ENCODE data around the gene RAB35. TPM values are rescaled to one million over a fixed set of nuclear protein-coding genes. Genes with fewer than 3 reads are reported as not detected.

Gene RAB35
- polyA plus RNA-seq, 2 of the 4 experiments (the other 2 are of a cell fraction) = 44.0 to 67.6 TPM

DNA sequence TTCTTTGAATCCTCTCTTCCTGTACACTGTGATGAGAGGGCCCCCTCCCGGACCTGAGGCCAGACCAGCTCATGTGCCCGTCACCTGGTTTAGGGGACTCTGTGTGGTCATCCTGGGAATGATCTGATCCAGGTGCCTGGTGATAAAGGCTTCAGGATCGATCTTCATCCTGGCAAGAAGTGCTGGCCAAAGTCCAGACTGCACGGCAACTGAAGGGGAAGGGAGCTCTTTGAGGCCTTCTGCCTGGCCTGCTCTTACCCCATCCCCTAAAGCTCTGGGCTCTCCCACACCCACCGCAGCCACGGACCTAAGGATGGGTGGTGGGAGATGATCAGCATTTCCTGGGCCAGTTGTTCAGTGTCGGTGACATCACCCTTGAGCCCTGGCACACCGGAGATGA lies 46.2 kb upstream of the RAB35 start:
- Histone ChIP-seq H3K4me2 (no peak overlapping the region), H3K27ac (no peak overlapping the region), H3K4me3 (no peak overlapping the region), H3K4me1 (no peaks in the 10 kb centered on the region), H3K9me3 (no peaks in the 10 kb centered on the region)
- ChIA-PET POLR2A (no interaction called here), CTCF (interaction anchor here (0.5 to 1.2 kb wide), 3 partner anchors 9 to 16 kb away, joined by 3 to 4 read pairs (median 4); no protein-coding TSS in a partner anchor)
- TF ChIP-seq EP300 (IDR thresholded peaks at IDR 0.05) = no peak
- TF ChIP-seq TFCP2L1 (CRISPR knock-in tag; IDR thresholded peaks at IDR 0.05) = no peak
- 87% methylated on average over 8 of the region's 8 CpGs for WGBS (ENCODE audit: missing lambda C conversion rate)
- ATAC-seq (no peak), DNase-seq (ENCODE audit: low read depth in 1 of 2, low spot score in 1 of 2) (no peak), FAIRE-seq (no peak)

DNA sequence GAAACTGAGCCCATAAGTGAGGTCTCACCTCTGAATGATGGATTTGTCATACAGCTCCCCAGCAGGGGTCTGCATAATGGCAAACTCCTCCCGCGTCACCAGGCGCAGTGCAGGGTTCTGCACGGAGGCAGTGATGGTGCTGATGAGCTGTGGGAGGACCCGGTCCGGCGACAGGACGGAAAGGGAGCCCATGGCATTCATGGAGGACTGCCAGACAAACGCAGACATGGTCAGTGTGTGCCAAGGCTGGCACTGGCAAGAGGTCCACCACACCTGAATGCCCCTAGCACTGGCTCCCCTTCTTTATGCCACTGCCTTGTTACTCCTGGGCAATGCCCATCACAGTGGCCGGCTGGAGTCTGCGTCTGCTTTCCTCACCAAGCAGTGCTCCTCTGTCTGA lies 45.3 kb upstream of the RAB35 start:
- ChIA-PET POLR2A (interaction anchor here (0.5 to 0.8 kb wide), 3 partner anchors 13 to 39 kb away, joined by 3 read pairs; partner anchors contain the start of gene RPLP0), CTCF (interaction anchor here (0.8 to 2.3 kb wide), 4 partner anchors 8 to 65 kb away, joined by 3 to 5 read pairs (median 4); no protein-coding TSS in a partner anchor)
- no peaks in the 10 kb centered on the region for H3K9me3 ChIP-seq
- no peak overlapping the region for H3K4me2 ChIP-seq
- ATAC-seq = no peak
- no peak for FAIRE-seq
- no peak overlapping the region for H3K4me3 ChIP-seq
- H3K4me1 ChIP-seq = no peaks in the 10 kb centered on the region
- 92% methylated on average over 11 of the region's 11 CpGs for WGBS (ENCODE audit: missing lambda C conversion rate)
- H3K27ac ChIP-seq = no peak overlapping the region
- TF ChIP-seq EP300 (IDR thresholded peaks at IDR 0.05) (no peak), CBX8 (IDR thresholded peaks at IDR 0.05) (no peak), ESRRA (IDR thresholded peaks at IDR 0.05; ENCODE audit: borderline replicate concordance, low read length) (no peak), ZSCAN20 (CRISPR knock-in tag; IDR thresholded peaks at IDR 0.05) (no peak), MAZ (IDR thresholded peaks at IDR 0.05; ENCODE audit: borderline replicate concordance, low read depth, low read length) (no peak), TFCP2L1 (CRISPR knock-in tag; IDR thresholded peaks at IDR 0.05) (no peak), FOSB (CRISPR knock-in tag; IDR thresholded peaks at IDR 0.05) (no peak), JUNB (IDR thresholded peaks at IDR 0.05) (no peak), RAD21 (conservative IDR thresholded peaks at IDR 0.05 in 1 of 2, IDR thresholded peaks at IDR 0.05 in 1 of 2) (no peak), NR3C1 (IDR thresholded peaks at IDR 0.05) (no peak), FOSL2 (IDR thresholded peaks at IDR 0.05) (no peak), FOSL2 (CRISPR knock-in tag; IDR thresholded peaks at IDR 0.05) (no peak), CHD4 (IDR thresholded peaks at IDR 0.05; ENCODE audit: borderline replicate concordance) (no peak)
- TF ChIP-seq, protein P1, sequence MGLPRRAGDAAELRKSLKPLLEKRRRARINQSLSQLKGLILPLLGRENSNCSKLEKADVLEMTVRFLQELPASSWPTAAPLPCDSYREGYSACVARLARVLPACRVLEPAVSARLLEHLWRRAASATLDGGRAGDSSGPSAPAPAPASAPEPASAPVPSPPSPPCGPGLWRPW (IDR thresholded peaks at IDR 0.05) = no peak
- TF ChIP-seq, protein P2, sequence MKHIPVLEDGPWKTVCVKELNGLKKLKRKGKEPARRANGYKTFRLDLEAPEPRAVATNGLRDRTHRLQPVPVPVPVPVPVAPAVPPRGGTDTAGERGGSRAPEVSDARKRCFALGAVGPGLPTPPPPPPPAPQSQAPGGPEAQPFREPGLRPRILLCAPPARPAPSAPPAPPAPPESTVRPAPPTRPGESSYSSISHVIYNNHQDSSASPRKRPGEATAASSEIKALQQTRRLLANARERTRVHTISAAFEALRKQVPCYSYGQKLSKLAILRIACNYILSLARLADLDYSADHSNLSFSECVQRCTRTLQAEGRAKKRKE (CRISPR knock-in tag; IDR thresholded peaks at IDR 0.05; ENCODE audit: low read depth) = no peak
- TF ChIP-seq, protein P3, sequence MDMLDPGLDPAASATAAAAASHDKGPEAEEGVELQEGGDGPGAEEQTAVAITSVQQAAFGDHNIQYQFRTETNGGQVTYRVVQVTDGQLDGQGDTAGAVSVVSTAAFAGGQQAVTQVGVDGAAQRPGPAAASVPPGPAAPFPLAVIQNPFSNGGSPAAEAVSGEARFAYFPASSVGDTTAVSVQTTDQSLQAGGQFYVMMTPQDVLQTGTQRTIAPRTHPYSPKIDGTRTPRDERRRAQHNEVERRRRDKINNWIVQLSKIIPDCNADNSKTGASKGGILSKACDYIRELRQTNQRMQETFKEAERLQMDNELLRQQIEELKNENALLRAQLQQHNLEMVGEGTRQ (IDR thresholded peaks at IDR 0.05) = no peak
- no peak for DNase-seq (ENCODE audit: low read depth in 1 of 2, low spot score in 1 of 2)

DNA sequence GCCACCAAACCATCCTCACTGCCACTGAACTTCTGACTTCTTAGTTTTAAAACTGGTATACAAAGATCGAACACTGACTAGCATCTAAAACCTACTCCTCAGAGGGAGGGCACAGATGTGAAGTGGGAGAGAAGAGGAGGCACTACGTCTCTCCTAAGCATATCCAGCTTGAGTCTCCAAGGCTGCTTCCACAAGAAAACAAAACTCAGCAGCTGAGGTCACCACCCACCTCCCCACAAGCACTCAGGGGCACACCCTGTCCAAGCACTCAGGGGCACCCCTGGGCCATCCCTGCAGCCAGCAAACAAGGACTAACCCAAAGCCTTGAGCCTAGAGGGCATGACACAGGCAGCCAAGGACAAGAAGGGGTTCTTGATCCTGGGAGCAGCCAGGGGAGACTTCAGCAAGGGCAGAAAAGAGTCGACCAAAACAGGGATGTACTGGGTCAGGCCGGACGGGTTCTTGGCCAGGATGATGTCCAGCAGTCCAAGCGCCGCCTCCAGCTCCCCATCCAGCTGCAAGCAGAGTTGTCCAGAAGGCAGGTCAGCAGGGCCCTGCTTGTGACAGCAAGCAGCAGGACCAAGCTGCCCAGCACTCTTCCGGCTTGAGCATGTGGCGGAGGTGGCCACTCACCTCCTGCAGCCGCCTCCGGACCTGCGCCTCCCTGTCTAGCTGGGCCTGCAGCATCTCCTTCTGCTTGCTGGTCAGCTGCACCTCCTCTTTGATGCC lies 43.1 kb upstream of the RAB35 start:
- POLR2A ChIA-PET = interaction anchor here (1.3 kb wide), 1 partner anchor 9 kb away, joined by 3 read pairs; no protein-coding TSS in a partner anchor
- CTCF ChIA-PET = interaction anchor here (0.6 to 2.7 kb wide), 8 partner anchors 9 to 41 kb away, joined by 3 to 8 read pairs (median 4); no protein-coding TSS in a partner anchor
- no peak overlapping the region for H3K4me3 ChIP-seq
- no peak overlapping the region for H3K4me2 ChIP-seq
- no peak for FAIRE-seq
- ATAC-seq = no peak
- no peaks in the 10 kb centered on the region for H3K9me3 ChIP-seq
- H3K4me1 ChIP-seq = no peaks in the 10 kb centered on the region
- H3K27ac ChIP-seq = no peak overlapping the region
- 94% methylated on average over 12 of the region's 12 CpGs for WGBS (ENCODE audit: missing lambda C conversion rate)
- no peak for DNase-seq (ENCODE audit: low read depth in 1 of 2, low spot score in 1 of 2)
- TF ChIP-seq NR3C1 (IDR thresholded peaks at IDR 0.05) = no peak
- no peak for TF ChIP-seq RFX5 (IDR thresholded peaks at IDR 0.05)
- no peak for TF ChIP-seq RCOR1 (IDR thresholded peaks at IDR 0.05; ENCODE audit: low read depth, low read length)

Measured in A549 (cell line).